Measurements from ENCODE around the gene BCKDHA.

- TF ChIP-seq CTCF (IDR thresholded peaks at IDR 0.05) (no peak), POLR2A (IDR thresholded peaks at IDR 0.05) (no peak)
Measured at GRCh38 chr19:41441321-41441945, 43.8 kb downstream of the BCKDHA start.
